DLD1 (cell line): ENCODE data around the gene ARSH.
"Not testable (repeated sequence)": the region's sequence is repeated elsewhere in the genome, so short reads cannot be mapped to it uniquely, and the experiment has no call there.

ENCODE experiments used
- in situ Hi-C: cut with HindIII; loops from 2 replicates; pipeline ENCODE4 v1.10.0; 2017; ENCODE audit warnings: low sequenced_read_pairs

The ARSH gene, protein sequence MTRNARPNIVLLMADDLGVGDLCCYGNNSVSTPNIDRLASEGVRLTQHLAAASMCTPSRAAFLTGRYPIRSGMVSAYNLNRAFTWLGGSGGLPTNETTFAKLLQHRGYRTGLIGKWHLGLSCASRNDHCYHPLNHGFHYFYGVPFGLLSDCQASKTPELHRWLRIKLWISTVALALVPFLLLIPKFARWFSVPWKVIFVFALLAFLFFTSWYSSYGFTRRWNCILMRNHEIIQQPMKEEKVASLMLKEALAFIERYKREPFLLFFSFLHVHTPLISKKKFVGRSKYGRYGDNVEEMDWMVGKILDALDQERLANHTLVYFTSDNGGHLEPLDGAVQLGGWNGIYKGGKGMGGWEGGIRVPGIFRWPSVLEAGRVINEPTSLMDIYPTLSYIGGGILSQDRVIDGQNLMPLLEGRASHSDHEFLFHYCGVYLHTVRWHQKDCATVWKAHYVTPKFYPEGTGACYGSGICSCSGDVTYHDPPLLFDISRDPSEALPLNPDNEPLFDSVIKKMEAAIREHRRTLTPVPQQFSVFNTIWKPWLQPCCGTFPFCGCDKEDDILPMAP

DNA sequence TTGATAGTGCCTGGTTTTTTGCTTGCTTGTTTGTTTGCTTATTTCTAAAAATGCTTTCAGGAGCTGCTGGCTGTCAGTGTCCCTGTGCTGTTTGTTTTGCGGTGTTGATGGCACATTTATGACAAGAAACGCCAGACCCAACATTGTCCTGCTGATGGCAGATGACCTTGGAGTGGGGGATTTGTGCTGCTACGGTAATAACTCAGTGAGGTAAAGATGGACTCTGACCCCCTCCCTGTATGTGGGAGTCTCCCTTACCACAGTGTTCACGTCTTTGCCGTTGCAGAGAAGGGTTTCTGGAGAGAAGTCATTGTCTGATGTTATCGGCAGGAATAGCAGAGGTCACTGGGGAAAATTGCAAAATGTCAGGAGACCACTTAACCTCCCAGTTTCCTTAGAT is at the start of gene ARSH:
ARSH (plus strand) TSS at position 52 of the 400 bp plus-strand sequence; CDS start at position 119, 67 bp downstream.
- in situ Hi-C loops, result no loop called here

- in situ Hi-C loops, result no loop called here
Measured at GRCh38 chrX:2958199-2958598, 48.1 kb upstream of the ARSH start.

- in situ Hi-C loops, result no loop called here
Measured at GRCh38 chrX:2960861-2961515, 45.4 kb upstream of the ARSH start.

- in situ Hi-C loops, result no loop called here
Measured at GRCh38 chrX:2962381-2962780, 44.0 kb upstream of the ARSH start.

DNA sequence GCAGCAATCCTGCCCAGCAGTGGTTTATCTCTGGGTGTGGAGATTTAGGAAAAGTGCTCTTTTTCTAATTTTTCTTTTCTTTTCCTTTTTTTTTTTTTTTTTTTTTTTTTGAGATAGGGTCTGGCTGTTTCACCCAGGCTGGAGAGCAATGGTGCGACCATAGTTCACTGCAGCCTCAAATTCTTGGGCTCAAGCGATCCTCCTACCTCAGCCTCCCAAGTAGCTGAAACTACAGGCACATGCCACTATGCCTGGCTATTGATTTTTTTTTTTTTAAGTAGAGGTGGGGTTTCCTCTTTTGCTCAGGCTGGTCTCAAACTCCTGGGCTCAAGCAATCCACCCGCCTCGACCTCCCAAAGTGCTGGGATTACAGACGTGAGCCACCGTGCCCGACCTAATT is 42.9 kb upstream of the ARSH start:
- in situ Hi-C loops, result not testable (repeated sequence)

DNA sequence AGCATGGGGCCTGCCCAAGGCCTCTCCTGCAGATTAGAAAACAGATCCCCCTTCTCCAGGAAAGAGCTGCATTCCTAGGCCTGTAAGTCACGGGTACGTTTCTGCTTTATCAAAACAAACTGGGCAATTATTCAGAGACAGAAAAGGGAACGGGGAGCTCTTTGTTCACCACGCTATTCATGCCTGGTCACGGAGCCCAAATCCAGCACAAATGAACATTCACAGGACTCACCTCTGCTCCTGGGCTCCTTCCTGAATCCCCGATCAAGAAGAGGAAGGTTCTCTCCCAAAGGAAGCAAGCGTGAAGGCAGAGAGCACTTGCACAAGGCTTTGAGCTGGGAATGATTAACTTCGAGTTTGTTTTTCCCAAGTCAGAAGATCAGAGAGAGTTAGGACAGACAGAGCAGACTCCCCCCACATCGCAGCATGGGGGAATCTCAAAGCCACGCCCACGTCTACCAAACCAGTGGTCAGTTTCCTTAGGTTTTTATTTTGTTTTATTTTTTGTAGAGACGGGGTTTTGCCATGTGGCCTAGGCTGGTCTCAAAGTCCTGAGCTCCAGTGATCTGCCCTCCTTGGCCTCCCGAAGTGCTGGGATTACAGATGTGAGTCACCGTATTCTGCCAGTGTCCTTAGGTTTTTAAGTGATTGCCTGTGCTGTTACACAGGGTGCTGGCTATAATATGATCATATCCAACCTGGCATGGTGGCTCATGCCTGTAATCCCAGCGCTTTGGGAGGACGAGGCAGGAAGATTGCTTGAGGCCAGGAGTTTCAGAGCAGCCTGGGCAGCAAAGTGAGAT is 42.2 kb upstream of the ARSH start:
- in situ Hi-C loops, result not testable (repeated sequence)

DNA sequence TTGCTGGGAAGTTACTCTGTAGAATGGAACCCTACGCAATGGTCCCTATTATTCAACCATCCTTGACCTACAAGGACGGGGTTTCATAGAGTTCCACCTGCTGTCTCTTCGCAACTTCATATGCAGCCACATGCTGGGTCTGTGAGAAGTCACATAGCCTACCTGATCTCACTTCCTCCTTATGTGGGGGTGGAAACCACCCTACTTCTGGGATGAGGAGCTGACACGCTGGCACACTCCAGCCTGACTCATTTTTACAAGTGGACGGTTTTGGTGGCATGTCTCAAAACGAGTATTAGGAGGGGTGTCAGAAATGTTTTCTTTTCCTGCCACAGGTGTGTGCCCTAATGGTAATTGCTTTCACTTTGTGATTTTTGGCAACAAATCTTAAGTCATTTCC is 40.4 kb upstream of the ARSH start:
- in situ Hi-C loops, result no loop called here

GRCh38 chrX:2967012-2967411 is 39.3 kb upstream of the ARSH start:
- in situ Hi-C loops, result no loop called here

DNA sequence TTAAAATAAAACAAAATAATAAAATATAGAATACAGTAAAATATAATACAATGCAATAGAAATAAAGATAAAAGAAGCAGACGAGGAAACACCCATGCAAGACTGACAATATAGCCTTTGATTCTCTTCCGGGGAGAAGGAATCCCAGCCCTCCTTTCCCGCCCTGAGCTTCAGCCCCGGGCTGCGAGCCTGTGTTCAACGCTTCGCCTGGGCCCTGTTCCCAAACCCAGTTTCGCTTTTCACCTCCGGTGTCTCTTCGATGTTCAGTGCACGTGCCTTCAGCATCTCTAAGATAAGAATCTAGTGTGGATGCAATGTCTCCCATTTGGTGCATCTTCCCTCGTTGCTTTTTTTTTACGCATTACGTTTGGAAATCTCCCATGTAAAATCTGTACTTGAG is 38.8 kb upstream of the ARSH start:
- in situ Hi-C loops, result no loop called here

DNA sequence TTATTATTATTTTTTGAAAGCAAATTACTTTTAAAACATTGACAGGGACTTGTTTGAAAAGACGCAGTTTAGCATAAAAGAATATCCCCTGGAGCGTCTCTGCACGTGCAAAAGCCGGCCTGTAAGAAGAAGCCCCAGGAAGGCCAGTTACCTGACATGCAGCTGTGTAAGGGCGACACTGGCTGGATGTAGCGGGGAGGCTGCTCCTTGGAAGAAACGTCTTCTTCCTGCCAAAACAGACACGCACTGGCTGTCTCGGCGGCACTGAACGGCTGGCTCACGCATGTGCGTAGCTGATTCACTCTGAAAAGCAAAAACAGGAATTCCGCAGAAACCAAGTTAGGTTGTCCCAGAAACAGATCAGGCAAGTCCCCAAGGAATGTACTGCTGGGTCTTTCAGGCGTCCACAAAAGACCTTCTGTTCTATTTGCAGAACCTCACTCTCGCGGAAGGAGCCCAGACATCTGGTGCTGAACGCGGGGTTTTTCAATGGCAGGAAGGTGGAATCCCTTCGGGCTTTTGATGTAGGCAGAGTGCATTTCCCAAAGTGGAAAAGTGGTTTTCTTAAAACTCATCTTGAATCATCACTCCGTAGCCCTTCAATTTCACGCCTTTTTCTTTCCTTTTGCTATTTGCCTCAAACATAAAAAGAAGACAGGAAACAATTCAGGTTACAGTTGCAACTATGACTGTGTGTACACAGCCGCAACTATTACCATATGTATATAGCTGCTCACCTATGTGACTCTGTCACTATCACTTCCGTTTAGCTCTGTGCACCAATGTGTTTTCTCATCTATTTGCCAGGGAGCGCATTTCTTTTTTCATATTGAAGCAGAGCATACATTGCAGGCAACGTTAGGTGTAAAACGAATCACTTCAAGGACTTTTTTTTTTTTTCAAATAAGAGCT is 38.1 kb upstream of the ARSH start:
- in situ Hi-C loops, result no loop called here

GRCh38 chrX:2969021-2969420 is 37.3 kb upstream of the ARSH start:
- in situ Hi-C loops, result no loop called here

DNA sequence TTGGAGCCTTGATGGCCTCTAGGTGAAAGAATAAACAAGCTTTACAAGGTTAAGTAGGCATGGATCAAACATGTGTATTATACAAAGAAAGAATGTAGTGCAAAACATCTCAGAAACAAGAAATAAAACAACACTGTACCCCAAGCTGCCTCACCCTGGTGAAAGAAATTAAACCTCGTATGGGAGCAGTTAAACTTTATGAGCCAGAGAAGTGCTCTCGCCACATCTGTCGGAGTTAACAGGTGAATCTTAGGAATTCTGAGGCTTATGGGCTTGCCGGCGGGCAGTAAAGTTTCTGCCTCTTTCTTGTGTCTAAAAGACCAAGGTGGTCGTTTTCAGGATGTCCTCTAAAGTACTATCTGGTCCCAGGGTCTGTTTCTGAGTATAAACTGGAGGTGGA is 34.0 kb upstream of the ARSH start:
- in situ Hi-C loops, result no loop called here

GRCh38 chrX:2974961-2975360 is 31.4 kb upstream of the ARSH start:
- in situ Hi-C loops, result no loop called here

GRCh38 chrX:2978639-2979038 is 27.7 kb upstream of the ARSH start:
- in situ Hi-C loops, result not testable (repeated sequence)

DNA sequence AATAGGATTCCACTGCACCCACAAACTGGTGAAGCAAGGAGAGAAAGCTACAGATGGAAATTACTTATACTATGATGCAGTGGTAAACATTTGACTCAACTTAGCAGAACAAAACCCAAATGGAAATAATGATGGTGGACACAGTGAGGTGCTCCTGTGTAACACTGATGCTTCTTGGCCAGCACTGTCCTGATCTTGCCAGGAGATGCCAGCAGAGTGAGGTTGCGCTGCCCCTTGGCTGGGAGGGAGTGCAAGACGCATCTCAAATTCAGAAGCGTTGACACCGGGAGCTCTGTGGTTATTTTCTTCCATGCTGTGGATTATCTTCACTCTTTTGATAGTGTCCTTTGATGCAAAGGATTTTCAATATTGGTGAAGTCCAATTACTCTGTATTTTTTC is 22.0 kb upstream of the ARSH start:
- in situ Hi-C loops, result no loop called here

- in situ Hi-C loops, result no loop called here
Measured at GRCh38 chrX:2989565-2989964, 16.8 kb upstream of the ARSH start.

- in situ Hi-C loops, result no loop called here
Measured at GRCh38 chrX:3010532-3010931, 4.2 kb downstream of the ARSH start.

GRCh38 chrX:3017492-3017891 is 11.1 kb downstream of the ARSH start:
- in situ Hi-C loops, result no loop called here

GRCh38 chrX:3024176-3024575 is 17.8 kb downstream of the ARSH start:
- in situ Hi-C loops, result no loop called here

DNA sequence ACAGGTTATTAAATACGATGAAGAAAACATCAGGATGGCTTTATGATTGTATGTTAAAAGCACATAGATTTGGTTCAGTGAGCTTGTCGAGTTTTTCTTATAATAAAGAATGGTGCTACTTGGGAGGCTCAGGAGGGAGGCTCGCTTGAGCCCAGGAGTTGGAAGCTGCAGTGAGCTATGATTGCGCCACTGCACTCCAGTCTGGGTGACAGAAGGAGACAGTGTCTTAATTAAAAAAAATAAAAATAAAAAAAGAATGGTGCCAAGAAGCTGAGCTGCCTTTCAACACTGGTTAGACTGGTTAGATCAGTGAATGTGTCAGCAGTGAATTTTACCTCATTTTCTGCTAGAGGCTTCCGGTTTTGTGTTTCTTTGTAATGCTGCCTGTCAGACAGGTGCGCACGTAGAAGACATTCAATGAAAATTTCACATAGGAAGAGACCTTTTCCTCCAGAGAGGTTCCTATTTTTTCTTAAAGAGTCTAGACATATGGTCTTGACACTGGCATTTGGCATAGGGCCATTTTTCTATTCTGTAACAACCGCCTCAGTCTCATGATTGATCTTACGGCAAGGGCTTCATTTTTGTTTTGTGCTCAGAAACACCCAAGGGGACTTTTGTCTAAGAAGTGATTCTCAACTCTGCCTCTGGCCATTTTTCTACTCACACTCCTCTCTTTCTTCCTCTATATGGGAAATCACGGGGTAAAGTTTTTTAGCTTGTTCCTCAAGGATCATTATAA is 19.9 kb downstream of the ARSH start:
- in situ Hi-C loops, result no loop called here
